HG02870 (cell line): ENCODE measurements around the gene KRTAP21-3.
"Not testable (repeated sequence)": the region's sequence is repeated elsewhere in the genome, so short reads cannot be mapped to it uniquely, and the experiment has no call there.

ENCODE experiments used
- ATAC-seq: cut with Tn5 transposase; IDR thresholded peaks from one replicate; pipeline ENCODE4 v1.9.1; 2021; ENCODE audit warnings: mild to moderate bottlenecking, moderate library complexity; ENCODE audit not compliant: unreplicated experiment

The KRTAP21-3 gene

GRCh38 chr21:30718239-30718909 is at the start of gene KRTAP21-3:
Gene KRTAP21-3, minus strand, starts transcription at chr21:30718777. Its CDS starts 18 bp downstream, at chr21:30718759.
- peak; percentile 63 for ATAC-seq

GRCh38 chr21:30760776-30761175 is 42.2 kb upstream of the KRTAP21-3 start:
- ATAC-seq = no peak

GRCh38 chr21:30758306-30758705 is 39.7 kb upstream of the KRTAP21-3 start:
- ATAC-seq = no peak

- ATAC-seq = not testable (repeated sequence)
Observed at GRCh38 chr21:30755328-30755727, 36.8 kb upstream of the KRTAP21-3 start, which contains the start of gene KRTAP21-1. Gene KRTAP21-1, minus strand, starts transcription at chr21:30755428. Its CDS starts 50 bp downstream, at chr21:30755378.

GRCh38 chr21:30747159-30747558 is 28.6 kb upstream of the KRTAP21-3 start, which contains the start of gene KRTAP21-2:
Gene KRTAP21-2, minus strand, starts transcription at chr21:30747259. Its CDS starts 57 bp downstream, at chr21:30747202.
- ATAC-seq = no peak

- no peak for ATAC-seq
Observed at GRCh38 chr21:30740462-30740861, 21.9 kb upstream of the KRTAP21-3 start.

GRCh38 chr21:30733026-30733425 is 14.4 kb upstream of the KRTAP21-3 start:
- ATAC-seq = no peak

- no peak for ATAC-seq
Observed at GRCh38 chr21:30726726-30727125, 8.1 kb upstream of the KRTAP21-3 start.

GRCh38 chr21:30719401-30719800 is 824 bp upstream of the KRTAP21-3 start:
- no peak for ATAC-seq

- ATAC-seq = no peak
Observed at GRCh38 chr21:30717105-30717504, 1.5 kb downstream of the KRTAP21-3 start.

- no peak for ATAC-seq
Observed at GRCh38 chr21:30714946-30715345, 3.6 kb downstream of the KRTAP21-3 start.

- no peak for ATAC-seq
Observed at GRCh38 chr21:30714456-30714855, 4.1 kb downstream of the KRTAP21-3 start.

- ATAC-seq = no peak
Observed at GRCh38 chr21:30713766-30714165, 4.8 kb downstream of the KRTAP21-3 start.

GRCh38 chr21:30710499-30710898 is 8.1 kb downstream of the KRTAP21-3 start:
- ATAC-seq = no peak

GRCh38 chr21:30707409-30707808 is 11.2 kb downstream of the KRTAP21-3 start:
- no peak for ATAC-seq

- no peak for ATAC-seq
Observed at GRCh38 chr21:30695956-30696355, 22.6 kb downstream of the KRTAP21-3 start.

- ATAC-seq = no peak
Observed at GRCh38 chr21:30689822-30690221, 28.8 kb downstream of the KRTAP21-3 start.

GRCh38 chr21:30684506-30684905 is 34.1 kb downstream of the KRTAP21-3 start:
- no peak for ATAC-seq

GRCh38 chr21:30680586-30680985 is 38.0 kb downstream of the KRTAP21-3 start:
- ATAC-seq = no peak

GRCh38 chr21:30676737-30677136 is 41.8 kb downstream of the KRTAP21-3 start:
- ATAC-seq = no peak

GRCh38 chr21:30674312-30674711 is 44.3 kb downstream of the KRTAP21-3 start:
- ATAC-seq = no peak

- ATAC-seq = no peak
Observed at GRCh38 chr21:30672985-30673650, 45.5 kb downstream of the KRTAP21-3 start.
